K562 (cell line): ENCODE measurements around the gene MAPKAPK2. TPM values are rescaled to one million over a fixed set of nuclear protein-coding genes. Genes with fewer than 3 reads are reported as not detected.

Source experiments
- BRCA1 ChIP-seq, 2 experiments: fragments of 450-650 bp in 1 of 2; sonication (generic) in 1 of 2; formaldehyde crosslinking in 1 of 2; IDR thresholded peaks; 2 replicates each; pipeline versions ENCODE4 v1.5.0 to v1.6.1; 2017 to 2020; ENCODE audit warnings: mild to moderate bottlenecking in 1 of 2, missing genetic modification reagents in 1 of 2
- COPS2 ChIP-seq: fragments of 450-650 bp; conservative IDR thresholded peaks from 2 replicates; pipeline ENCODE4 v1.6.1; 2016; ENCODE audit warnings: mild to moderate bottlenecking, moderate library complexity
- CREM ChIP-seq: IDR thresholded peaks from 2 replicates; pipeline ENCODE4 v1.6.1; 2014; ENCODE audit warnings: antibody characterized with exemption, low read depth
- ELF4 ChIP-seq: fragments of 450-650 bp; formaldehyde crosslinking; IDR thresholded peaks from 2 replicates; pipeline ENCODE4 v1.4.0; 2022; ENCODE audit warnings: missing genetic modification characterization
- EWSR1 ChIP-seq: fragments of 450-650 bp; IDR thresholded peaks from 2 replicates; pipeline ENCODE4 v1.6.1; 2018; ENCODE audit warnings: borderline replicate concordance, mild to moderate bottlenecking, low read depth, moderate library complexity; ENCODE audit not compliant: partially characterized antibody
- HDAC3 ChIP-seq: fragments of 450-650 bp; IDR thresholded peaks from 2 replicates; pipeline ENCODE4 v1.6.1; 2018; ENCODE audit warnings: borderline replicate concordance, mild to moderate bottlenecking, moderate library complexity; ENCODE audit not compliant: partially characterized antibody
- KDM1A ChIP-seq, 2 experiments: fragments of 450-650 bp; IDR thresholded peaks; 2 replicates each; pipeline ENCODE4 v1.6.1; 2016; ENCODE audit warnings: mild to moderate bottlenecking in 2 of 2
- KLF13 ChIP-seq: fragments of 450-650 bp; IDR thresholded peaks from 2 replicates; pipeline ENCODE4 v1.6.1; 2016; ENCODE audit warnings: missing genetic modification characterization, low read depth, mild to moderate bottlenecking, missing compliant biosample characterization, moderate library complexity, borderline replicate concordance
- NR1H2 ChIP-seq: sonication (generic); formaldehyde crosslinking; IDR thresholded peaks from 2 replicates; pipeline ENCODE4 v1.4.0; 2020; ENCODE audit warnings: mild to moderate bottlenecking, missing genetic modification reagents
- NR2C1 ChIP-seq, 2 experiments: fragments of 450-650 bp; IDR thresholded peaks; 2 replicates each; pipeline ENCODE4 v1.6.1; 2017; ENCODE audit warnings: mild to moderate bottlenecking in 2 of 2, antibody characterized with exemption in 1 of 2, inconsistent platforms in 1 of 2, missing compliant biosample characterization in 1 of 2, missing genetic modification characterization in 1 of 2
- PCBP1 ChIP-seq: fragments of 200-400 bp; formaldehyde crosslinking; IDR thresholded peaks from 2 replicates; pipeline ENCODE4 v1.6.1; 2018; ENCODE audit warnings: mild to moderate bottlenecking, low read depth, low read length; ENCODE audit not compliant: poor library complexity, severe bottlenecking
- PHB2 ChIP-seq: fragments of 450-650 bp; IDR thresholded peaks from 2 replicates; pipeline ENCODE4 v1.6.1; 2017; ENCODE audit warnings: low read depth
- SP1 ChIP-seq: sonication (generic); formaldehyde crosslinking; IDR thresholded peaks from 2 replicates; pipeline ENCODE4 v1.8.1; 2022; ENCODE audit warnings: mild to moderate bottlenecking, missing genetic modification reagents
- TCF7L2 ChIP-seq: fragments of 150-350 bp; IDR thresholded peaks from 2 replicates; pipeline ENCODE4 v1.6.1; 2016; ENCODE audit warnings: low read depth, mild to moderate bottlenecking, low read length, moderate library complexity
- THRAP3 ChIP-seq: fragments of 450-650 bp; IDR thresholded peaks from 2 replicates; pipeline ENCODE4 v1.6.1; 2016; ENCODE audit warnings: mild to moderate bottlenecking, inconsistent platforms, borderline replicate concordance
- ZNF184 ChIP-seq: sonication (generic); formaldehyde crosslinking; IDR thresholded peaks from 2 replicates; pipeline ENCODE4 v1.5.0; 2020; ENCODE audit warnings: missing genetic modification reagents
- ZNF239 ChIP-seq: fragments of 250-450 bp; sonication (Bioruptor Pico); IDR thresholded peaks from 2 replicates; pipeline ENCODE4 v1.4.0; 2020; ENCODE audit warnings: mild to moderate bottlenecking
- polyA plus RNA-seq, 8 experiments: library from polyadenylated mRNA; depleted of rRNA in 4 of 8; stranded (reverse) in 5 of 8; unstranded in 3 of 8; fragments of >200 nt; fragmentation: Nextera tagmentation in 2 of 8; fragmentation: Illumina TruSeq in 1 of 8; extraction: Ambion mirVana in 2 of 8; extraction: Trizol in 1 of 8; gene quantifications; 2 replicates each; pipeline versions ENCODE4 v1.2.1 to v1.2.3, GENCODE V29; 2011 to 2014; ENCODE audit warnings: inconsistent platforms in 1 of 8, missing spikeins in 1 of 8
- total RNA-seq, 7 experiments: library from RNA; depleted of rRNA in 6 of 7; stranded (reverse); fragments of >200 nt in 6 of 7; fragmentation: Illumina TruSeq in 2 of 7; extraction: Trizol in 2 of 7; gene quantifications; 2 replicates each; pipeline versions ENCODE4 v1.2.1 to v1.2.3, GENCODE V29; 2011 to 2021; ENCODE audit warnings: low replicate concordance in 1 of 7
- TF ChIP-seq, protein P1 (sequence below), 2 experiments: fragments of 450-650 bp in 1 of 2; sonication (generic) in 1 of 2; formaldehyde crosslinking; conservative IDR thresholded peaks; 2 replicates each; pipeline versions ENCODE4 v1.4.0 to v1.8.1; 2020 to 2022; ENCODE audit warnings: mild to moderate bottlenecking in 1 of 2, missing genetic modification reagents in 1 of 2
- TF ChIP-seq, protein P2 (sequence below): fragments of 250-450 bp; sonication (Bioruptor Pico); IDR thresholded peaks from 2 replicates; pipeline ENCODE4 v1.8.0; 2021; ENCODE audit warnings: borderline replicate concordance, mild to moderate bottlenecking, moderate library complexity; ENCODE audit not compliant: poor library complexity, severe bottlenecking
- TF ChIP-seq, protein P3 (sequence below), 2 experiments: IDR thresholded peaks in 1 of 2; conservative IDR thresholded peaks in 1 of 2; 2 replicates each; pipeline ENCODE4 v1.6.1; 2016; ENCODE audit warnings: low read depth in 2 of 2, mild to moderate bottlenecking in 1 of 2, missing compliant biosample characterization in 1 of 2, missing genetic modification characterization in 1 of 2, moderate library complexity in 1 of 2
- TF ChIP-seq, protein P4 (sequence below), 2 experiments: fragments of 450-650 bp; conservative IDR thresholded peaks; 2 replicates each; pipeline ENCODE4 v1.6.1; 2017; ENCODE audit warnings: mild to moderate bottlenecking in 2 of 2, moderate library complexity in 2 of 2

MAPKAPK2 gene
- total and polyA plus RNA-seq, 9 of the 15 experiments (the other 6 are each of a cell fraction or from before 2014, with no cell fraction given) = 0.63 to 94.2 (median 52.1) TPM

DNA sequence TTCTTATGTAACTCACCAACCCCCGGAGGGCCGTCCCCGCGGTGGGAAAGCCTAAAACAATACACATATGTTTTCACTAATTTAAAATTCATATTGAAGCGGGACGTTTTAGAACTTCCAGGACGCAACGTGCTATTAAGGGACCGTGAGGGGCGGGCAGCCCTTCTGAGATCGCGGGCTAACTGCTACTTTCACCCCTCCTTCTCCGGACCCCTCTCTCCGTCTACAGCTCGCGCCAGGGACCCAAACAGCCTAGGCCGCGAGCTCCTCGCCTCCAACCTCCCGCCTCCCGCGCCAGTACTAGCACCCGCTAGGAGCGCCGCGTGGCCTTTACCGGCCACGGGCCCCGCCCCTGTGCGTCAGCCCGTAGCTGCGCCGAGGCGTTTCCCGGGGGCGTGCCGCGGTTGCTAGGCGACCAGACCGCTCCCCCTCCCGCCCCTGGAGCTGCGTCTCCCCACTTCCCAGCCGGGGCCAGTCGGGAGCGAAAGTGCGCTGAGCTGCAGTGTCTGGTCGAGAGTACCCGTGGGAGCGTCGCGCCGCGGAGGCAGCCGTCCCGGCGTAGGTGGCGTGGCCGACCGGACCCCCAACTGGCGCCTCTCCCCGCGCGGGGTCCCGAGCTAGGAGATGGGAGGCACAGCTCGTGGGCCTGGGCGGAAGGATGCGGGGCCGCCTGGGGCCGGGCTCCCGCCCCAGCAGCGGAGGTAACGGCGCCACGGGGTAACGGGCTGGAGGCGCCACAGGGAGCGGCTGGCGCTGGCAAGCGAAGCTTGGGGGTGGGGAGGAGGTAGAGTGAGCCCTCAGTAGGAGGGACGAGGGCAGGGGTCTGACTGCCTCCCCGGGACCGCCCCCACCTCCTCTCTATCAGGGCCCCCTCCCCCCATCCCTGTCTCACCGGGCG is 49.4 kb upstream of the MAPKAPK2 start, which contains the start of gene DYRK3 (continued):
- TF ChIP-seq ZNF184 (no peak), CREM (peak; percentile 90), PHB2 (no peak), COPS2 (no peak), PCBP1 (peak; percentile 61), KLF13 (tag) (peak; percentile 89; the same call in 1 of the 2 replicates), NR1H2 (peak; percentile 80), NR2C1 (IDR thresholded peaks at IDR 0.05) (no peak), NR2C1 (tag; IDR thresholded peaks at IDR 0.05) (no peak), ZNF239 (CRISPR knock-in tag) (no peak), ELF4 (CRISPR knock-in tag) (peak; percentile 73; the same call in 1 of the 2 replicates), THRAP3 (no peak), TCF7L2 (no peak), EWSR1 (no peak), HDAC3 (no peak), BRCA1 (IDR thresholded peaks at IDR 0.05) (no peak), BRCA1 (CRISPR knock-in tag; IDR thresholded peaks at IDR 0.05) (no peak), KDM1A (IDR thresholded peaks at IDR 0.05) (peak in 1 of 2 experiments; percentile 83; a peak in 2 of 4 replicates), SP1 (CRISPR knock-in tag) (peak; percentile 97)
- TF ChIP-seq, protein P1, sequence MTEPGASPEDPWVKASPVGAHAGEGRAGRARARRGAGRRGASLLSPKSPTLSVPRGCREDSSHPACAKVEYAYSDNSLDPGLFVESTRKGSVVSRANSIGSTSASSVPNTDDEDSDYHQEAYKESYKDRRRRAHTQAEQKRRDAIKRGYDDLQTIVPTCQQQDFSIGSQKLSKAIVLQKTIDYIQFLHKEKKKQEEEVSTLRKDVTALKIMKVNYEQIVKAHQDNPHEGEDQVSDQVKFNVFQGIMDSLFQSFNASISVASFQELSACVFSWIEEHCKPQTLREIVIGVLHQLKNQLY (CRISPR knock-in tag; conservative IDR thresholded peaks at IDR 0.05) = peak; percentile 49 to 75; a peak in 1 of 4 replicates
- TF ChIP-seq, protein P2, sequence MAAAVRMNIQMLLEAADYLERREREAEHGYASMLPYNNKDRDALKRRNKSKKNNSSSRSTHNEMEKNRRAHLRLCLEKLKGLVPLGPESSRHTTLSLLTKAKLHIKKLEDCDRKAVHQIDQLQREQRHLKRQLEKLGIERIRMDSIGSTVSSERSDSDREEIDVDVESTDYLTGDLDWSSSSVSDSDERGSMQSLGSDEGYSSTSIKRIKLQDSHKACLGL (CRISPR knock-in tag) = peak; percentile 38
- TF ChIP-seq, protein P3, sequence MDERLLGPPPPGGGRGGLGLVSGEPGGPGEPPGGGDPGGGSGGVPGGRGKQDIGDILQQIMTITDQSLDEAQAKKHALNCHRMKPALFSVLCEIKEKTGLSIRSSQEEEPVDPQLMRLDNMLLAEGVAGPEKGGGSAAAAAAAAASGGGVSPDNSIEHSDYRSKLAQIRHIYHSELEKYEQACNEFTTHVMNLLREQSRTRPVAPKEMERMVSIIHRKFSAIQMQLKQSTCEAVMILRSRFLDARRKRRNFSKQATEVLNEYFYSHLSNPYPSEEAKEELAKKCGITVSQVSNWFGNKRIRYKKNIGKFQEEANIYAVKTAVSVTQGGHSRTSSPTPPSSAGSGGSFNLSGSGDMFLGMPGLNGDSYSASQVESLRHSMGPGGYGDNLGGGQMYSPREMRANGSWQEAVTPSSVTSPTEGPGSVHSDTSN (CRISPR knock-in tag; IDR thresholded peaks at IDR 0.05; ENCODE audit: low read depth) = no peak
- TF ChIP-seq, protein P3 (tag; conservative IDR thresholded peaks at IDR 0.05; ENCODE audit: low read depth) = no peak
- TF ChIP-seq, protein P4, sequence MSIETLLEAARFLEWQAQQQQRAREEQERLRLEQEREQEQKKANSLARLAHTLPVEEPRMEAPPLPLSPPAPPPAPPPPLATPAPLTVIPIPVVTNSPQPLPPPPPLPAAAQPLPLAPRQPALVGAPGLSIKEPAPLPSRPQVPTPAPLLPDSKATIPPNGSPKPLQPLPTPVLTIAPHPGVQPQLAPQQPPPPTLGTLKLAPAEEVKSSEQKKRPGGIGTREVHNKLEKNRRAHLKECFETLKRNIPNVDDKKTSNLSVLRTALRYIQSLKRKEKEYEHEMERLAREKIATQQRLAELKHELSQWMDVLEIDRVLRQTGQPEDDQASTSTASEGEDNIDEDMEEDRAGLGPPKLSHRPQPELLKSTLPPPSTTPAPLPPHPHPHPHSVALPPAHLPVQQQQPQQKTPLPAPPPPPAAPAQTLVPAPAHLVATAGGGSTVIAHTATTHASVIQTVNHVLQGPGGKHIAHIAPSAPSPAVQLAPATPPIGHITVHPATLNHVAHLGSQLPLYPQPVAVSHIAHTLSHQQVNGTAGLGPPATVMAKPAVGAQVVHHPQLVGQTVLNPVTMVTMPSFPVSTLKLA (conservative IDR thresholded peaks at IDR 0.05) = peak; percentile 95 to 97
